Fibroblast of pulmonary artery (primary cell): ENCODE results near the gene WDFY1.

Experiments
- DNase-seq: peaks from one replicate; pipeline ENCODE4 v3.0.0-alpha.2; 2010; ENCODE audit warnings: low read depth
- H3K4me3 ChIP-seq: replicated peaks from 2 replicates; pipeline ENCODE4 v1.5.1; 2011; ENCODE audit warnings: low read depth, mild to moderate bottlenecking, control low read depth, low read length, moderate library complexity
- CTCF ChIP-seq: IDR thresholded peaks from 2 replicates; pipeline ENCODE4 v1.5.1; 2011; ENCODE audit warnings: mild to moderate bottlenecking, control low read depth, low read length, inconsistent platforms; ENCODE audit errors: missing control alignments

Gene WDFY1

GRCh38 chr2:223972656-223973102 is 27.5 kb upstream of the WDFY1 start:
- no peak overlapping the region for H3K4me3 ChIP-seq
- DNase-seq: no peak
- no peak for TF ChIP-seq CTCF

GRCh38 chr2:223971731-223972130 is 26.6 kb upstream of the WDFY1 start:
- DNase-seq: no peak
- no peak for TF ChIP-seq CTCF
- H3K4me3 ChIP-seq: no peak overlapping the region

- TF ChIP-seq CTCF: peak; percentile 92
- peak; percentile 79 for DNase-seq
- no peak overlapping the region for H3K4me3 ChIP-seq
Measured at GRCh38 chr2:223970343-223971128, 25.4 kb upstream of the WDFY1 start.

- no peak overlapping the region for H3K4me3 ChIP-seq
- no peak for DNase-seq
- no peak for TF ChIP-seq CTCF
Measured at GRCh38 chr2:223969856-223970255, 24.7 kb upstream of the WDFY1 start.

GRCh38 chr2:223969315-223969714 is 24.2 kb upstream of the WDFY1 start:
- no peak overlapping the region for H3K4me3 ChIP-seq
- no peak for TF ChIP-seq CTCF
- no peak for DNase-seq

GRCh38 chr2:223967981-223968380 is 22.8 kb upstream of the WDFY1 start:
- DNase-seq: no peak
- no peak overlapping the region for H3K4me3 ChIP-seq
- TF ChIP-seq CTCF: no peak

- no peak for TF ChIP-seq CTCF
- peak overlapping the region; percentile 6 for H3K4me3 ChIP-seq
- DNase-seq: peak; percentile 53
Measured at GRCh38 chr2:223959688-223960087, 14.6 kb upstream of the WDFY1 start.
